ENCODE results near the gene PDE12.
"Not testable (repeated sequence)": the region's sequence is repeated elsewhere in the genome, so short reads cannot be mapped to it uniquely, and the experiment has no call there.

PDE12 gene

DNA sequence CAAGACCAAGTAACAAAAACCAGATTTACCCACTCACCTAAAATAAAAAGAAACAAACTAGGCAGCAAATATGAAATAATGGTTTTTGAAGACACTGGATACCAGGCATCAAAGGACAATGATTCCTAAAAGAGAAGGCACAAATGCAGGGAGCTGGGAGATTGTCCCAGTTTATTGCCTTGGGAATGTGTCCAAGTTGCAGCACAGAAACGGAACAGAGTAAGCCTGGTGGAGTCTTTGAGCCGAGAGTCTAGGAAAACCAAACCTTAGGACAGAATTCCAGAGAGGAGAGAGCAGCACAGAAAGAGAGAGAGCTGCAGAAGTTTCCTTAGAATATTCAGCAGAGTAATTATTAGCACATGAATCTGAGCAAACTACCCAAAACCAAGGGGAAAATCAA, 48.9 kb downstream of the PDE12 start:
- no peak overlapping the region for H3K4me2 ChIP-seq
- H3K27ac ChIP-seq, result no peak overlapping the region

GRCh38 chr3:57605683-57606082, 49.6 kb downstream of the PDE12 start:
- Histone ChIP-seq H3K9me3 (peaks cover 28% of the 10 kb centered on the region), H3K27ac (no peak overlapping the region), H3K4me2 (no peak overlapping the region), H3K9ac (no peak overlapping the region), H3K36me3 (peaks cover 49% of the 10 kb centered on the region), H3K4me1 (no peaks in the 10 kb centered on the region), H4K20me1 (no peaks in the 10 kb centered on the region), H3K4me3 (no peak overlapping the region), H3K27me3 (no peaks in the 10 kb centered on the region)
- TF ChIP-seq Cebpa-rat (IDR thresholded peaks at IDR 0.05), result no peak

More for the DNA sequence above, 48.9 kb downstream of the PDE12 start:
- Histone ChIP-seq H3K36me3 (peaks cover 49% of the 10 kb centered on the region), H3K4me3 (no peak overlapping the region), H4K20me1 (no peaks in the 10 kb centered on the region), H3K4me1 (no peaks in the 10 kb centered on the region), H3K9ac (no peak overlapping the region), H3K27me3 (no peaks in the 10 kb centered on the region), H3K9me3 (peaks cover 28% of the 10 kb centered on the region)
- TF ChIP-seq Cebpa-rat (IDR thresholded peaks at IDR 0.05), result no peak

DNA sequence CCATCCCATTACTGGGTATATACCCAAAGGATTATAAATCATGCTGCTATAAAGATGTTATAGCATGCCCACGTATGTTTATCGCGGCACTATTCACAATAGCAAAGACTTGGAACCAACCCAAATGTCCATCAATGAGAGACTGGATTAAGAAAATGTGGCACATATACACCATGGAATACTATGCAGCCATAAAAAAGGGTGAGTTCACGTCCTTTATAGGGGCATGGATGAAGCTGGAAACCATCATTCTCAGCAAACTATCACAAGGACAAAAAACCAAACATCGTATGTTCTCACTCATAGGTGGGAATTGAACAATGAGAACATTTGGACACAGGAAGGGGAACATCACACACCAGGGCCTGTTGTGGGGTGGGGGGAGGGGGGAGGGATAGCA, 55.8 kb downstream of the PDE12 start:
- not testable (repeated sequence) for H3K4me3 ChIP-seq, H3K27ac ChIP-seq, H3K4me2 ChIP-seq, H3K27me3 ChIP-seq, H4K20me1 ChIP-seq, H3K9me3 ChIP-seq, H3K9ac ChIP-seq, H3K36me3 ChIP-seq, H3K4me1 ChIP-seq

DNA sequence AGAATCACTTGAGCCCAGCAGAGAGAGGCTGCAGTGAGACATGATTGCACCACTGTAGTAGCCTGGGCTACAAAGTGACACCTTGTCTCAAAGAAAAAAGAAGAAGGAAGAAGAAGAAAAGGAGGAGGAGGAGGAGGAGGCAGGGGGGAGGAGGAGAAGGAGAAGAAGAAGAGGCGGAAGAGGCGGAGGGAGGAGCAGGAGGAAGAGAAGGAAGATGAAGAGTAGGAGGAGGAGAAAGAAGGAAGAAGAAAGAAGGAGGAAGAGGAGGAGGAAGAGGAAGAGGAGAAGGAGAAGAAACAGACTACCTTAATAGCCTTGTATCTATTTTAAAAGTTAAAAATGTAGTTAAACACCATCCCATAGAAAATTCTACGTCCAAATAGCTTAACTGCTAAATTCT, 60.2 kb downstream of the PDE12 start:
- TF ChIP-seq Cebpa-rat (IDR thresholded peaks at IDR 0.05), result no peak

More for the DNA sequence above, 60.2 kb downstream of the PDE12 start:
- Histone ChIP-seq H3K27ac (no peak overlapping the region), H3K4me1 (no peaks in the 10 kb centered on the region), H3K36me3 (peaks cover 11% of the 10 kb centered on the region), H3K4me2 (no peak overlapping the region), H3K27me3 (no peaks in the 10 kb centered on the region), H4K20me1 (no peaks in the 10 kb centered on the region), H3K9ac (no peak overlapping the region), H3K4me3 (no peak overlapping the region), H3K9me3 (no peaks in the 10 kb centered on the region; the same call in 1 of the 2 replicates)

Data from BLaER1 (cell line).